DMS 273 treated with DMSO at 0.1 percent for 48 hours (cell line): ENCODE data around the gene ALLC.
"Not testable (repeated sequence)": the region's sequence is repeated elsewhere in the genome, so short reads cannot be mapped to it uniquely, and the experiment has no call there.

ENCODE experiments used
- DNase-seq: peaks from one replicate; lab custom pipeline; 2025; lab: John Stamatoyannopoulos, UW

Gene ALLC

DNA sequence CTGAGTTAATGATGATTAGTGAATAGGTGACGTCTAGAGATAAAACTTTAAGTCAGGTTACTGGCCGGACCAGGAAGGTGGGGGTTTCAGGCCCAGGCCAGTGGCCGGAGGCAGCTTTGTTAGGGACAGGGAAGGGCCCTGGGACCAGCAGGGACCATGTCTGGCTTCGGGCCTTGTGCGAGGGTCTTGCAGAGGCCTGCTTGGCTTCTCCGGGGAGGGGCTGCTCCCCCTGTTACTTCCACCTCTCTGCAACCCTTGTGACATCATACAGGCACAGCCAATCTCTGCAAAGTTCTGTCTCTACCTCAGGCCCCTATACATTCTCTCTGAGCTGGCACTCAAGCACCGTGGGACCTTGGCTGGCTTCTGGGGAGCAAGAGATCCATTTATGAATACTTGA is at the start of gene ALLC:
TSS of gene ALLC (plus strand) at position 320 of the 400 bp plus-strand sequence. CDS start 12,958 bp downstream, outside the sequence.
- no peak for DNase-seq

DNA sequence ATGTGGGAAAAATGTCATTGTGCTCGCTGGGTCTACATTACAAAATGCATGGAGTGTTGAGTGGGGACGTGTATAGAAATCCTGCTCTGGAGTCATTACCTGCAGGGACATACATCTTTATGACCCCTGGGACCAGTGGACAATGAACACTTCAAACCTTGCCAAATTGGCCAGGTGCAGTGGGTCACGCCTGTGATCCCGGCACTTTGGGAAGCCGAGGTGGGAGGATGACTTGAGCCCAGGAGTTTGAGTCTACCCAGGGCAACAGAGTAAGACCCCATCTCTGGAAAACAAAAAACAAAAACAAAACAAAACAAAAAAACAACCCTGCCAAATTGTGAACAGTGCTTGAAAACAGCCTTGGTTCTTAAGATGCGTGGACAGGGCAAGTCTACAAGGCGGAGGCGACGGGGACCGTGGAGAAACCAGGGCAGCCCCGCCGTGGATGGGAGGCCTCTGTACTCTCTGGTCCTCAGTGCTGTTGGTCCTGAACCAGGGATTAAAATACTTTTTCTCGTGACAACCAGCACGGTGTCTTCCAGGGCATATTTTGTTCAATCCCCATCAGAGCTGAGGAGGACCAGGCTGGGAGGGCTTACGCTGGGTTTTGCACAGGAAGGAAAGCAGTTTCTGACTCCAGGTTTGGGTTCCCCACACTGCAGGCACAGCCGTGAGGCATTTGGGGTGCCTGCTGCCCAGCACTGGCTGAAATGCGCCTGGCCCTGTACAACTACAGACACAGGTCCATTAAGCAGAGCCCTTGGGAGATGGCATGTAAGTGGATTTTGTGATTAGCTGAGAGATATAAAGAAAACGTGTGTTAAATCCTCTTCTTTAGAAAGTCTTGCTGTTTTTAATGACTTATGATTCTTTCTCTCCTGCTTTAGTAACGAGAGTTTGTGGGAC is 49.4 kb upstream of the ALLC start:
- DNase-seq, result no peak

DNA sequence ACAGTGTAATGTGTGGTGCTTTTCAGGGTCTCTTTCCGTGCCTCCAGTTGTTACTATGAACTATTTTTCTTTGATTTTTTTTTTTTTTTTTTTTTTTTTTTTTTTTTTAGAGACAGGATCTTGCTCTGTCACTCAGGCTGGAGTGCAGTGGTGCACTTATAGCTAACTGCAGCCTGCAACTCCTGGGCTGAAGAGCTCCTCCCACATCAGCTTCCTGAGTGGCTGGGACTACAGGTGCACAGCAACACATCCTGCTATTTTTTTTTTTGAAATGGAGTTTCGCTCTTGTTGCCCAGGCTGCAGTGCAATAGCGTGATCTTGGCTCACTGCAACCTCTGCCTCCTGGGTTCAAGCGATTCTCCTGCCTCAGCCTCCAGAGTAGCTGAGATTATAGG is 48.7 kb upstream of the ALLC start:
- DNase-seq, result not testable (repeated sequence)

DNA sequence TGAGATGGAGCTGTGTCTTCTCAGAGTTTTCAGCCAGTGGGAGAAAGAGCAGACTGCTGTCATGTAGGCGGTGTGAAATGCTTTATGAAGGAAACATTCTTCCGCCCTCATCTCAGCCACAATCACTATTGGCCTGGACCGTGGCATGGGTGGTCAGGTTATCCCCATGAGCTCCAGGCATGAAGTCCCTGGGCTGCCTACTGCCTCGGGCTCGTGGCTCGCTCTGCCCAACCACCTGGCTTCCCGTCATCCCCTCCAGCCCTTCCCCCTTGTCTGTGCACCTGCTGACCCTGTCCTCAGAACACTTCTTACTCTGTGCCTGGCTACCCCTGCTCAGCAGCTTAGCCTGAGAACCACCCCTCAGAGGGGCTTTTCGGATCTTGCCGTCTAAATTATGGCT is 47.6 kb upstream of the ALLC start:
- no peak for DNase-seq

DNA sequence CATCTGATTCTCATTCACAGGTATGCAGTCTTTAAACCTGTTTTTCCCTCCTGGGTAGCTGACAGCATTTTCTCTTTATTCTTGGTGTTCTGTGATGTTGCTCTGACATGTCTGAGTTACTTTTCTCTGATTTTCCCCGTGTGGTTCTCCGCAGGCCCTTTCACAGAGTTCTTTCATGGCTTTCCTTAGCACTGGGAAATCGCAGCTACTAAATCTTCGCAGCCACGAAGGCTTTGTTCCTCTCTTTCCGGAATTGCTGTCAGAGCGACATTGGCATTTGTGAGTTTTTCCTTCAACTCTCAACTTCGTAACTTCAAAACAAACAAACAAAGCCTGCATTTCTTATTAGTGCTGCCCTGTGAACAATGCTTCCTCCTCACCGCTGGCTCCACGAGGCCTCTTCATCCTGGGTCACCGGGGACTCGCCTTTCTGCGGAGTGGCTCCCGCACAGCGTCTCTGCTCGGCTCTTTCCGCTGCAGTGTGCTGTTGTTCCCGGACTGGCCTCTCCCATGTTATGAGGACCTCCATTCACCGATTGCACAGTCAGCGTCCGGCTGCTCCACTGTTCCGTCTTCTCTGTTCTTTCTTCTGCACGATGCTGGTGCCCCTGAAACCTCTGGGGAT is 47.0 kb upstream of the ALLC start:
- no peak for DNase-seq

DNA sequence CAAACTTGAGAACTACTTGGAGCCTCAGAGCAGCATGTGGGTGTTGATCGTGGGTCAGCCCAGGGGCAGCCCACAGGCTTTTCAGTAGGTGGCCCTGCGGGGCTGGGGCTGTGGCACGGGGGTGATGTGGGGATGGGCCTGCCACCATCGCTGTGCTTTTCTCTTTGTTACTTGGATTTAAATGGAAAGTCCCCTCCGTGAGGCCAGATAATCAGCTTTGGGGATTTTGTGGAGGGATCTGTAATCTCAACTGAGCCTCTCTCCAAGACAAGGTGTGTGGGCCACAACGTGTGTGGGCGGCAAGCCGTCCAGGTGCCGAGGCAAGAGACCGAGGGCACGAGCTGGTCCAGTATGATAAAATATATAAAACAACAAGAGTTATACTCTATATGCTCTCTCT is 46.4 kb upstream of the ALLC start:
- no peak for DNase-seq

DNA sequence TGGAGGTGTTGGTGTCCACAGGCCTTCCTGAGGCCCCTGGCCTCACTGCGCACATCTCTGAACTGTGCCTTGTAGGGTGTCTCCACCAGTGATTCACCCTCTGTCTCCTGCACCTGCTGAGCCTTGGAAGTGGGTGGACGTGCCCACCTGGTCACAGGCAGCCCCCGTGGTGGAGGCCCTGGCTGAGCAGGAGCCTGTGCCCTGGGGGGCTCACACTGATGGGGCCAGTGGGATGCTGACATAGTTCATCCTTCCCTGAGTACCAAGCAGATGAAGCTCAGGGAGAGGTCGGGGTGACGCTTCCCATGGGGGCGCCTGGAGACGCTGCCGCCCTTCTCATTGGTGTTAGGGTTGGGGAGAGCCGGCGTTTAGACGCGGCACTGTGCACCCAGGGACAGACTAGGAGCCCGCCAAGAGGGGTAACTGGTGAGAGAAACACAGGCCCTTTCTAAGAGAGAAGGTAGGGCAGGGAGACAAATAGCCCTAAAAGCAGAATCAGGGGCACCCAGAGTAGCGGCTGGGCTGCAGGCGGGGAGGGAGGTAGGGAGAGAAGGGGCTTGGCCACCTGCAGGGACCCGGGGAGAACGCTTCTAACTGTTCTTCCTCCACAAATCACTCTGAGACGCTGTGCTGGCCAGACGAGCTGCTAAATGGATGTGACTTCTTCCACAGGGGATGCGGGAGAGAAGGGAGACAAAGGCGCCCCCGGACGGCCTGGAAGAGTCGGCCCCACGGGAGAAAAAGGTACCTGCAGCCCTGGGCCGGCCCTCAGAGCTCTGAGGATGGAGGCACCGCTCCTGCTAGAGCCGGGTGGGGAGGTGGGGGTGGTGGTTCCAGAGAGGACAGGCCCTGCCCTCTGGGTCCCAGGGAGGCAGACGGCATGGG is 45.1 kb upstream of the ALLC start:
- DNase-seq, result no peak

DNA sequence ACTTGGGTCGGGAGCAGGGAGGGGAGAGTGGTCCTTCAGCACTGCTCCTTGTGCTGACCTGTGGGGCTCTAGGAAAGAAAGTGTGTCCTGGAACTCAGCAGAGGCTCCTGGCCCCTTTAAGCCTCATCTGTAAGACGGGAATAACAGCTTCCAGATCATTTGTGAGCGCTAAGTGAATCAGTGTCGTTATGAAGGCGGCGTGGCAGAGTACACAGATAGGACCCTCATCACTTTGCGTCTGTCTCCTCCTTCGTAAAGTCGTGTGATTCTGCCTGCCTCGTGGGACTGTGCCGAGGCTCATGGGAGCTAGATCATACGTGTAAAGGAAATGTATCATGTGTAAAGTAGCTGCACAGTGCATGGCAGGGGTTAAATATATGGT is 44.5 kb upstream of the ALLC start:
- DNase-seq, result no peak

DNA sequence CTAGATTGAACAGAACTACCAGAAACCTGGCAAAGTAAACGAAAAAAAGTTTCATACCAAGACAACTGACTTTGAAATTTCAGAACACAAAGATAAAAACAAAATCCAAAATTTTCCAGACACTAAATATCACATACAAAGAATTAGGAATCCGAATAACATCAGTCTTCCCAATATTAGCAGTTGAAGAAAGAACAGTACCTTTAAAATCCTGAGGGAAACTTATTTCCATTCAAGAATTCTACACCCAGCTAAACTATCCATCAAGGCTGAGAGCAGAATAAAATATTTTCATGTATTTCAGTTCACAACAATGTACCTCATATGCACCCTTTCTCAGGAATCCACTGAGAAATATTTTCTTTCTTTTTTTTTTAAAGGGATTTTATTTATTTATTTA is 43.3 kb upstream of the ALLC start:
- DNase-seq, result not testable (repeated sequence)

DNA sequence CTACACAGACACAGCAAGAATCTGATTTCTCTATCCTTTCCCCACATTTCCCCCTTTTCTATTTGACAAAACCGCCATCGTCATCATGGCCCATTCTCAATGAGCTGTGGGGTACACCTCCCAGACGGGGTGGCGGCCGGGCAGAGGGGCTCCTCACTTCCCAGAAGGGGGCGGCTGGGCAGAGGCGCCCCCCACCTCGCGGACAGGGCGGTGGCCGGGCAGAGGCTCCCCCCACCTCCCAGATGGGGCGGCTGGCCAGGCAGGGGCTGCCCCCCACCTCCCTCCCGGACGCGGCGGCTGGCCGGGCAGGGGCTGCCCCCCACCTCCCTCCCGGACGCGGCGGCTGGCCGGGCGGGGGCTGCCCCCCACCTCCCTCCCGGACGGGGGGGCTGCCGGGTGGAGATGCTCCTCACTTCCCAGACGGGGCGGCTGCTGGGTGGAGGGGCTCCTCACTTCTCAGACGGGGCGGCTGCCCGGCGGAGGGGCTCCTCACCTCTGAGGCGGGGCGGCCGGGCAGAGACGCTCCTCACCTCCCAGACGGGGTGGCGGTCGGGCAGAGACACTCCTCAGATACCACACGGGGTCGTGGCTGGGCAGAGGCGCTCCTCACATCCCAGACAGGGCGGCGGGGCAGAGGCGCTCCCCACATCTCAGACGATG is 42.3 kb upstream of the ALLC start:
- not testable (repeated sequence) for DNase-seq

DNA sequence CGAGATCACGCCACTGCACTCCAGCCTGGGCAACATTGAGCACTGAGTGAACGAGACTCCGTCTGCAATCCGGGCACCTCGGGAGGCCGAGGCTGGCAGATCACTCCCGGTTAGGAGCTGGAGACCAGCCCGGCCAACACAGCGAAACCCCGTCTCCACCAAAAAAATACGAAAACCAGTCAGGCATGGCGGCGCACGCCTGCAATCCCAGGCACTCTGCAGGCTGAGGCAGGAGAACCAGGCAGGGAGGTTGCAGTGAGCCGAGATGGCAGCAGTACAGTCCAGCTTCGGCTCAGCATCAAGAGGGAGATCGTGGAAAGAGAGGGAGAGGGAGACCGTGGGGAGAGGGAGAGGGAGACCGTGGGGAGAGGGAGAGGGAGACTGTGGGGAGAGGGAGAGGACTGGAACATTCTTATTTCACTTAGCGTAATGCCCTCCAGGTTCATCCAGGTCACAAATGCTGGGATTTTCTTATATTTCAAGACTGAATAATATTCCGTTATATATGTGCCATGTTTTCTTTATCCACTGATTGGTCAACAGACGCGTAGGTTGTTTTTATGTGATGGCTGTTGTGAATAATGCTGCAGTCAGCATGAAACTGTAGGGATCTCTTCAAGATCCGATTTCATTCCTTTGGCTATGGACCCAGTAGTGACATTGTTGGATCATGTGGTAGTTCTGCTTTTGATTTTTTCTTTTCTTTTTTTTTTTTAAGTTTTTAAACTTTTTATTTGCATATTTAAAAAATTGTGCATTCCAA is 41.4 kb upstream of the ALLC start:
- DNase-seq, result not testable (repeated sequence)

DNA sequence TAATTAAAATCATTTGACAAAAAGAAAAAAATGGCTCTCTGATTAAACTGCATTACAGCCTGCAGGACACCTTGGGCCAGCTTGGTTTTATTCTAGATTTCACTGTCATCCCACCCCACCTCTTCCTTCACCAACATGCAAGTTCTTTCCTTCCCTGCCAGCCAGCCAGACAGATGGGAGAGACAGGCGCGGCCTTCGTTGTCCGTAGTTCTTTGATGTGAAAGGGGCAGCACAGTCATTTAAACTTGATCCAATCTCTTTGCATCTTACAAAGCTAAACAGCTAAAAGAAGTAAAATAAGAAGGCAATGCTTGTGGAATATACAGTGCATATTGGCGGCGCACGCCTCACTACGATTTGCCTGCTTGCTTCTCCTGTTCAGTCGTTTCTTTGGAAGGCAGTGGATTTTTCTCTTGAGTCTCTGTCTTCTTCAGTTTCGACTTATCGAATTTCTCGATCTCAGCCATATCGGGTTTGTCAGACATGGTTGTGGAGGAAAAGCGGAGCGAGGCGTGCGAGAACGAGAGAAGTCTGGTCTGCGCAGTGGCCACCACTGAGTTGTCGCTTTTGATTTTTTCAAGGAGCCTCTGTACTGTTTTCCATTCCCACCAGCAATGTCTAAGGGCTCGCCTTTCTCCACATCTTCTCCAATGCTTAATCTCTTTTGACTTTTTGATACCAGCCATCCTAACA is 40.7 kb upstream of the ALLC start:
- no peak for DNase-seq

DNA sequence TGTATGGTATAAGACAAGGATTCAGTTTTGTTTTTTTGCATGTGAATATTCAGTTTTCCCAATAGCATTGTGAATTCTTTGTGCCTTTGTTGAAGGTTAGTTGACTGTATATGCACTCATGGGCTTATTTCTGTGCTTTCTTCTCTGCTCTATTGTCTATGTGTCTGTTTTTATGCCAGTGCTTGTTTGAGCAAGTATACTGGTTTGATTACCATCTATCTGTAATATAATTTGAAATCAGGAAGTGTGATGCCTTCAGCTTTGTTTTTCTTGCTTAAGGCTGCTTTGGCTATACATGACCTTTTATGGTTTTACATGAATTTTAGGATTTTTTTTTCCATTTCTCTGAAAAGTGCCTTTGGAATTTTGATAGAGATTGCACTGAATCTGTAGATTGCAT is 39.6 kb upstream of the ALLC start:
- no peak for DNase-seq

DNA sequence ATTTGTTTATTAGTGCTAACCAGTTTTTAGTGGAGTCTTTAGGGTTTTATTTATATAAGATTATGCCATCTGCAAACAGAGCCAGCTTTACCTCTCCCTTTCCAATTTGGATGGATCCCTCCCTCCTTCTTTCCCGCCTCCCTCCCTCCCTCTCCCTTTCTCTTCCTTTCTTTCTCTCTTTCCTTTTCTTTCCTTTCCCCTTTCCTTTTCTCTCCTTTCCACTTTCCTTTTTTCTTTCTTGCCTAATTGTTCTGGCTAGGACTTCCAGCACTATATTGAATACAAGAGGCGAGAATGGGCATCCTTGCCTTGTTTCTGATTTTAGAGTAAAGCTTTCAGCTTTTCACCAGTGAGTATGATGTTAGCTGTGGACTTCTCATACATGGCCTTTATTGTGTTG is 39.0 kb upstream of the ALLC start:
- DNase-seq, result no peak

DNA sequence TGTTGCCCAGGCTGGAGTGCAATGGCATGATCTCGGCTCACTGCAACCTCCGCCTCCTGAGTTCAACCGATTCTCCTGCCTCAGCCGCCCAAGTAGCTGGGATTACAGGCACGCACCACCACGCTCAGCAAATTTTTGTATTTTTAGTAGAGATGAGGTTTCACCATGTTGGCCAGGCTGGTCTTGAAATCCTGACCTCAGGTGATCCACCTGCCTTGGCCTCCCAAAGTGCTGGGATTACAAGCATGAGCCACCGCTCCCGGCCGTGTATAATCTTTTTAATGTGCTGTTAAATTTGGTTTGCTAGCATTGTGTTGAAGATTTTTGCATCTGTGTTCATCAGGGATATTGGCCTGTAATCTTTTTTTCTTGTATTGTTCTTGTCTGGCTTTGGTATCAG is 38.3 kb upstream of the ALLC start:
- DNase-seq, result not testable (repeated sequence)

DNA sequence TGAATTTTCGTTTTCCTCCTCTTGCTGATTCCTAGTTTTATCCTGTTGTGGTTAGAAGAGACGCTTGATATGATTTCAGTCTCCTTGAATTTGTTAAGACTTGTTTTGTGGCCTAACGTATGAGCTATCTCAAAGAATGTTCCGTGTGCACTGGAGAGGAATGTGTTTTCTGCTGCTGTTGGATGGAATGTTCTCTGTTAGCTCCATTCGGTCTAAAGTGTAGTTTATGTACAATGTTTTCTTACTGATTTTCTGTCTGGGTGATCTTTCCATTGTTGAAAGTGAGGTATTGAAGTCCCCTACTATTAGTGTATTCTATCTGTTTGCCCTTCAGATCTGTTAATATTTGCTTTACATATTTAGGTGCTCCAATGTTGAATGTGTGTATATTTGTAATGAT is 37.2 kb upstream of the ALLC start:
- DNase-seq, result no peak

DNA sequence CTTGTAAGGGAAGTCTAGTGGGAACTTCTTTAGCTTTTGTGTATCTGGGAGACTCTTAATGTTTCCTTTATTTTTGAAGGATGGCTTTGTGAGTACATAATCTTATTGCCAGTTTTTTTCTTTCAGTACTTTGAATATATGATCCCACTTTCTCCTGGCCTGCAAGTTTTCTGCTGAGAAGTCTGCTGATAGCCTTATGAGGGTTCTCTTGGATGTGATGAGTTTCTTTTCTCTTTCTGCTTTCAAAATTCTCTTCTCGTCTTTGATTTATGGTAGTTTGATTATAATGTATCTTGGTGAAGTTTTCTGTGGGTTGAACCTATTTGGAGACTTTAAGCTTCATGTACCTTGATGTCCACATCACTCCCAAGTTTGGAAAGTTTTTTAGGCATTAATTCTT is 35.0 kb upstream of the ALLC start:
- no peak for DNase-seq

DNA sequence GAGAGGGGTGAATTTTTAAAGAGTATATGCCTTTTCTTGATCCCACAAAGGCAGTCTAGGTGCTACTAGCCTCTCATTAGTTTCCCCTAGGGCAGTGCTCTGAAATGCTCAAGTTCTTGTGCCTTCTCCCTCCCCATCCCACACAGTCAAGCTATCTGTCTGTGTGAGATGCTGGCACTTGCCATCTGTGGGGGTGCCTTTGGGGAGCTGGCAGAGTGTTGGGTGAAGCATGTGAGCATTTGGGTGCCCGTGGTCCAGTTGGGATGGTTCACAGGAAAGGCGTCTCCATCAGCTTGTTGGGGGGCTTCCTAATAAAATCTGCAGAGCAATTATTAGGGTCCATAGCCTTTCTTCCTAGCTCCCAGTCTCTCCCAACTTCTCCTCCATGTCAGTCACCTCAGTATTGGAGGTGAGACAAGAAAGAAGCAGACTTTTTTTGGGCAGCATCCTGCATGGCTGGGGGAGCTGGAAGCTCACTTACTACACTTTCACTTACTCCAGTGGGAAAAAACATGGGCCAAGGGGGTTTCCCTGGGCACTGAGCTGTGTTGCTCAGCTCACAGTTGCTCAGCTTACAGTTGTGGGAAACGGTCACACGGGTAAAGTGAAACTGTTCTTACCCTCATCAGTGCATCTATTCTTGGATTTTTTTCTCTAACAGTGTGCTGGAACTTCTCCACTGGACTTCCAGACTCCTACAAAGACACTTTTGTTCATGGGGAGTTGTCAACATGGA is 33.8 kb upstream of the ALLC start:
- DNase-seq, result no peak

DNA sequence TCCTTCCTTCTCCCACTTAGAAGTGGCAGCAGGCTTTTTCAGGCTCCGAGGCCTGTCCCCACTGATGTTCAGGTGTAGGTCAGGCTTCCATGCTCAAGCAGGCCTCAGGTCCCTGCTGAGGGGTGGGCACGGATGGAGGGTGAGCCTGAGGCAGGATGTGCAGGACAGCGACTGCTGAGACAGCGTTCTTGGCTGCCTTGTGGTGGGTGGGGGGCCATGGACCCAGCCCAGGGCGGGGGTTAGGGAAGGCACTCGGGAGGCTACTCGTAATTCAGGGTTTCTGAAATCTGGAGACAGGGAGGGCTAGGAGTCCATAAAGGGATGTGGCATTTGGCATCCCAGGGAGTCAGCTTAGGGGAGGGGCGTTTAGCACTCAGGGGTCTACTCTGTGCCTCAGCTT is 32.8 kb upstream of the ALLC start:
- no peak for DNase-seq
